DND-41 (cell line): ENCODE results near the gene SPTBN4.

ENCODE experiments used
- ATAC-seq: fragments of 200-7000 bp; cut with Tn5 transposase; 3 replicates; pipeline ENCODE4 v1.9.1; 2021; ENCODE audit warnings: low read depth; ENCODE audit not compliant: insufficient read depth
- DNase-seq: peaks from one replicate; pipeline ENCODE4 v3.0.0-alpha.2; 2020
- H2AFZ ChIP-seq: 2 replicates; pipeline ENCODE4 v1.6.0; 2012; ENCODE audit warnings: low read depth, low read length
- H3K27ac ChIP-seq: 2 replicates; pipeline ENCODE4 v1.5.1; 2012; ENCODE audit warnings: low read length, inconsistent platforms
- H3K27me3 ChIP-seq: fragments of 200-600 bp; sonication (generic); 2 replicates; pipeline ENCODE4 v1.6.0; 2012; ENCODE audit warnings: low read length, mild to moderate bottlenecking, inconsistent platforms; ENCODE audit not compliant: insufficient read depth, poor library complexity
- H3K36me3 ChIP-seq: 2 replicates; pipeline ENCODE4 v1.5.1; 2012; ENCODE audit warnings: low read length, inconsistent platforms; ENCODE audit not compliant: insufficient read depth
- H3K4me1 ChIP-seq: 2 replicates; pipeline ENCODE4 v1.5.1; 2012; ENCODE audit warnings: mild to moderate bottlenecking, low read length; ENCODE audit not compliant: insufficient read depth
- H3K4me2 ChIP-seq: 2 replicates; pipeline ENCODE4 v1.6.0; 2012; ENCODE audit warnings: mild to moderate bottlenecking, moderate library complexity, low read length, inconsistent platforms; ENCODE audit not compliant: insufficient read depth
- H3K4me3 ChIP-seq, 2 experiments: fragments of 200-600 bp in 1 of 2; shearing (Covaris generic) in 1 of 2; 2 replicates each; pipeline ENCODE4 v1.5.1; 2012 to 2016; ENCODE audit warnings: inconsistent platforms in 2 of 2, low read length in 2 of 2, mild to moderate bottlenecking in 2 of 2, low read depth in 1 of 2, moderate library complexity in 1 of 2
- H3K79me2 ChIP-seq: 2 replicates; pipeline ENCODE4 v1.6.0; 2012; ENCODE audit warnings: low read length, inconsistent platforms; ENCODE audit not compliant: insufficient read depth
- H3K9ac ChIP-seq: 2 replicates; pipeline ENCODE4 v1.6.0; 2012; ENCODE audit warnings: low read depth, mild to moderate bottlenecking, inconsistent platforms, low read length, moderate library complexity
- H3K9me3 ChIP-seq: 2 replicates; pipeline ENCODE4 v1.5.1; 2012; ENCODE audit warnings: low read length, moderate library complexity, mild to moderate bottlenecking, inconsistent platforms; ENCODE audit not compliant: insufficient read depth, severe bottlenecking
- H4K20me1 ChIP-seq: 2 replicates; pipeline ENCODE4 v1.6.0; 2012; ENCODE audit warnings: low read length; ENCODE audit not compliant: insufficient read depth
- CTCF ChIP-seq: IDR thresholded peaks from 2 replicates; pipeline ENCODE4 v1.5.1; 2012; ENCODE audit warnings: borderline replicate concordance, low read length, moderate library complexity, mild to moderate bottlenecking; ENCODE audit not compliant: poor library complexity, severe bottlenecking; ENCODE audit errors: extremely low read depth
- EZH2 ChIP-seq: IDR thresholded peaks from 3 replicates; pipeline ENCODE4 v1.6.1; 2012; ENCODE audit warnings: borderline replicate concordance, low read depth, mild to moderate bottlenecking, moderate library complexity, low read length, inconsistent platforms; ENCODE audit not compliant: severe bottlenecking

Gene SPTBN4

GRCh38 chr19:40421993-40422747 is 44.6 kb upstream of the SPTBN4 start:
- DNase-seq (no peak), ATAC-seq (no peak)
- H3K27me3 ChIP-seq: no peaks in the 10 kb centered on the region
- H3K9ac ChIP-seq: no peak overlapping the region
- peaks cover 13% of the 10 kb centered on the region; the same call in 1 of the 2 replicates for H3K36me3 ChIP-seq
- peaks cover 29% of the 10 kb centered on the region for H3K4me1 ChIP-seq
- H2AFZ ChIP-seq: no peak overlapping the region
- H3K79me2 ChIP-seq: peaks cover 19% of the 10 kb centered on the region
- H3K27ac ChIP-seq: no peak overlapping the region
- no peaks in the 10 kb centered on the region for H3K9me3 ChIP-seq
- no peak overlapping the region for H3K4me2 ChIP-seq
- no peaks in the 10 kb centered on the region for H4K20me1 ChIP-seq
- TF ChIP-seq EZH2 (no peak), CTCF (no peak)
- no peak overlapping the region for H3K4me3 ChIP-seq

GRCh38 chr19:40422748-40423566 is 43.8 kb upstream of the SPTBN4 start:
- H3K9ac ChIP-seq: no peak overlapping the region
- TF ChIP-seq EZH2 (no peak), CTCF (no peak)
- H3K27ac ChIP-seq: no peak overlapping the region
- no peaks in the 10 kb centered on the region for H3K27me3 ChIP-seq
- H4K20me1 ChIP-seq: no peaks in the 10 kb centered on the region
- peaks cover 19% of the 10 kb centered on the region for H3K79me2 ChIP-seq
- no peaks in the 10 kb centered on the region for H3K9me3 ChIP-seq
- no peak for ATAC-seq
- peaks cover 29% of the 10 kb centered on the region for H3K4me1 ChIP-seq
- no peak for DNase-seq
- H3K4me2 ChIP-seq: no peak overlapping the region
- no peak overlapping the region for H3K4me3 ChIP-seq
- no peak overlapping the region for H2AFZ ChIP-seq
- H3K36me3 ChIP-seq: peaks cover 13% of the 10 kb centered on the region; the same call in 1 of the 2 replicates

- Histone ChIP-seq H4K20me1 (no peaks in the 10 kb centered on the region), H3K27me3 (no peaks in the 10 kb centered on the region), H3K9ac (no peak overlapping the region), H3K79me2 (peaks cover 19% of the 10 kb centered on the region), H3K27ac (no peak overlapping the region), H3K36me3 (peaks cover 13% of the 10 kb centered on the region; the same call in 1 of the 2 replicates), H3K4me2 (peak overlapping the region; percentile 100; the same call in 1 of the 2 replicates), H3K4me1 (peaks cover 29% of the 10 kb centered on the region), H3K9me3 (no peaks in the 10 kb centered on the region), H2AFZ (no peak overlapping the region), H3K4me3 (no peak overlapping the region)
- no peak for TF ChIP-seq CTCF
- no peak for TF ChIP-seq EZH2
- DNase-seq (no peak), ATAC-seq (no peak)
These were observed 42.9 kb upstream of the SPTBN4 start for GRCh38 chr19:40423938-40424337.
